WI38 (cell line): ENCODE measurements around the gene SNX27.
"Not testable (repeated sequence)": the region's sequence is repeated elsewhere in the genome, so short reads cannot be mapped to it uniquely, and the experiment has no call there.

Experiments
- H3K4me3 ChIP-seq: 2 replicates; pipeline ENCODE4 v1.5.1; 2011; ENCODE audit warnings: low read depth, mild to moderate bottlenecking, control low read depth, low read length
- TF ChIP-seq, protein P1 (sequence below): IDR thresholded peaks from 2 replicates; pipeline ENCODE4 v1.5.1; 2012; ENCODE audit warnings: low read depth, mild to moderate bottlenecking, control low read depth, low read length

SNX27 gene

DNA sequence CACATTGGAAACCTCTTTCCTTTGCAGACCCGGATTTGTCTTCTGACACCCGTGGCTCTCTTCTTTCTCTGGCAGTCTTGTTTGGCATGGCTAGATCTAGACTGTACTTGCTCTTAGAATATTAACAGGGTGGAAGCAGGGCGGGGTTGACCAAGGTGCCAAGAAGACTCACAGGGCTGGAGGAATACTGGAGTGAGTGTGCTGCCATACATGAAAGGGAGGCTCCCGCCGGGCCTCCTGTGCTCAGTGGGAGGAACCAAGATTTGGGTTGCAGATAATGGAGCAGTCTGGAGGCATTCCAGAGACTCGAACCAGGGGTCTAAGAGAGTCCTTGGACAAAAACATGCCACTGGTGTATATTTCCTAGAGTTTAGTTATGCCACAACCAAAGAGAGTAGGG, 27.6 kb upstream of the SNX27 start:
- TF ChIP-seq, protein P1, sequence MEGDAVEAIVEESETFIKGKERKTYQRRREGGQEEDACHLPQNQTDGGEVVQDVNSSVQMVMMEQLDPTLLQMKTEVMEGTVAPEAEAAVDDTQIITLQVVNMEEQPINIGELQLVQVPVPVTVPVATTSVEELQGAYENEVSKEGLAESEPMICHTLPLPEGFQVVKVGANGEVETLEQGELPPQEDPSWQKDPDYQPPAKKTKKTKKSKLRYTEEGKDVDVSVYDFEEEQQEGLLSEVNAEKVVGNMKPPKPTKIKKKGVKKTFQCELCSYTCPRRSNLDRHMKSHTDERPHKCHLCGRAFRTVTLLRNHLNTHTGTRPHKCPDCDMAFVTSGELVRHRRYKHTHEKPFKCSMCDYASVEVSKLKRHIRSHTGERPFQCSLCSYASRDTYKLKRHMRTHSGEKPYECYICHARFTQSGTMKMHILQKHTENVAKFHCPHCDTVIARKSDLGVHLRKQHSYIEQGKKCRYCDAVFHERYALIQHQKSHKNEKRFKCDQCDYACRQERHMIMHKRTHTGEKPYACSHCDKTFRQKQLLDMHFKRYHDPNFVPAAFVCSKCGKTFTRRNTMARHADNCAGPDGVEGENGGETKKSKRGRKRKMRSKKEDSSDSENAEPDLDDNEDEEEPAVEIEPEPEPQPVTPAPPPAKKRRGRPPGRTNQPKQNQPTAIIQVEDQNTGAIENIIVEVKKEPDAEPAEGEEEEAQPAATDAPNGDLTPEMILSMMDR = no peak
- H3K4me3 ChIP-seq = no peak overlapping the region

DNA sequence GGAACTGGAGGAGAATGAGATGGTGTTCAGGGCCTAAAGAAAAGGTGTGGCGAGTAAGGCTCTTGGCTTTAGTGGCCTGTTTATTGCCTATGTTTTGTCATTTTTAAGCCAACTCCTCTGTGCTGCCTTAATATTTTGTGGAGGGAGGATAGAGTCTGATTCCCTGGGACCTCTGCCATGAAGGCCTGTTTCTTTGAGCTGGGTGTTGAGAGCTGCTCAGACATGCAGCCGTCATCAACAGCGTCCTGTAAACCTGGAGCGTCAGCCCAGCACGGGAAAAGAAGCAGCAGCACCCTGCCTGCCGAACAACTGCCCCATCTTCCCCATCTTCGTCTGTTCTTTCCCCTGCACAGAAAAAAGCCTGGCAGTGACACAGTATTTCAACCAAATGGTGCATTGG, 27.1 kb upstream of the SNX27 start:
- TF ChIP-seq, protein P1 = no peak
- H3K4me3 ChIP-seq = no peak overlapping the region

DNA sequence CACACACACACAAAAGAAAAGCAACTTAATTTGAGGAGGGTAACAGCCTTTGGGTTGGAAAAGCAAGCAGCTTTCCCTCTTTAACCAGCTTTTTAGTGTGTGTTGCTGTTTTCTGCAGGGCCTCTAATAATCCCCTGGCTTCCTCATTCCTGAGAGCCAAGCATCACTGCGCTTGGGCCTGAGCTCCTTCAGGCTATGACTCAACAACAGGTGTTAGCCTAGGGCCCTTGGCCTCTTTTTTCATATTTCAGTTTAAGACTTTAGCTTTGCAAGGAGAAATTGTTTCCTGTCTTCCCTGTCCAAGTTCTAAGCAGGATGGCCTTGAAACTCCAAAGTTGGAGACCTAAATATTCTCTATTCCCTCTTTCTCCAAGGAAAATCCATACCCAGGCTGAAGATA, 26.2 kb upstream of the SNX27 start:
- no peak overlapping the region for H3K4me3 ChIP-seq
- TF ChIP-seq, protein P1 = no peak

DNA sequence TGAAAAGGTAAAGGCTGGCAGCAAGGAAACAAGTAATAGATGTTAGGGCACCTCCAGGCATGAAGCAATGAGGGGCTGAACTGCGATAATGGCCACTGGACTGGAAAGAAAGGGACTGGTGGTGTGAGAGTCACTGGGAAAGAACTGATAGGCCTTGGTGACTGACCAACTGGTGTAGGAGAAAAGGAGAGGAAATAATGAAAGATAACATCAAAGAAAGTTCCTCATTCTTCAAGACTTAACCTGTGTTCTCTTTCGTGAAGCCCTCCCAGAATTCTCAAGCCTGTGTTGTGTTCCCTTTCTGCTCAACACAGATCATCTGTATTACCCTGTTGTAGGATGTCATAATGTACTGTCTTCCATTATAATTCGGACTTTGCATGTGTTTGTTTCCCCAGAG, 20.9 kb upstream of the SNX27 start:
- no peak overlapping the region for H3K4me3 ChIP-seq
- TF ChIP-seq, protein P1 = no peak

DNA sequence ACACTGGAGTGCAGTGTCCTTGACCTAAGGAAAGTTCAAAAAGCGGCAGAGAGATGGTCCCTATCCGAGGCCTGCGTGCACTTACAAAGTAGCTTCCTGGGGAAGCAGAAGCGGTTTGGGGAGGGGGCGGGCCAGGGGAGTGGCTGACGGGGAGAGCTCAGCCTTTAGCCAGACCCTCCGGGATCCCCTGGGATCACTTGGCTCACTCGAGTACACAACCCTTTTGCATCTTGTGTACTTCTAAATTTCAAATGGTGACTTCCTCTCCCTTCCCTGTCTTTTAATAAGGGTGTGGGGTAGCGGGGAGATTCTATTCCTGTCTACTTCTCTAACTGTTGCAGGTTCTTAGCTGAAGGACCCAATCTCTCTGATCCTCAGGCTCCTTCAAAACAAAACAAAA, 18.1 kb upstream of the SNX27 start:
- no peak overlapping the region for H3K4me3 ChIP-seq
- TF ChIP-seq, protein P1 = no peak

DNA sequence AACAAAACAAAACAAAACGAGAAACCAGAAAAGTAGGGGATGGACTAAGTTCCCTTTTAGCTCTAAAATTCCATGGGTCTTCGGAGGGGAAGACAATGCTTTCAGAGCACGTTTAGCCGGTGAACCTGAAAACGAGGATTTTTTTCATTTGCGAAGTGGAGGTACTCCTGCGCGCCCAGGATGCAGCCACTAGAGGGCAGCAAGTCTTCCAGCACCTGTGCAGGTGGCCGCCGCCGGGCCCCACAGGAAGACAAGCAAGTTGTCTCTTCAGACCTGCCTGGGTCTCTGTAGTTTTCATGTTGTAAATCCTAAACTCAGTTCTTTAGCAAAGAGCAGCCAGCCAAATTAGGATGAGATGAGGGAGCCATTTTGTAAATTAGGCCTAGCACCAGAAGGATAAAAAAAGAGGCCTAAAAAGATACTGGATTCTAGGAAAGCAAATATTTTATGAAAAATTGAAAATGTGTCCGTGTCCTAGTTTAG, 17.7 kb upstream of the SNX27 start:
- TF ChIP-seq, protein P1 = peak; percentile 80
- H3K4me3 ChIP-seq = no peak overlapping the region

DNA sequence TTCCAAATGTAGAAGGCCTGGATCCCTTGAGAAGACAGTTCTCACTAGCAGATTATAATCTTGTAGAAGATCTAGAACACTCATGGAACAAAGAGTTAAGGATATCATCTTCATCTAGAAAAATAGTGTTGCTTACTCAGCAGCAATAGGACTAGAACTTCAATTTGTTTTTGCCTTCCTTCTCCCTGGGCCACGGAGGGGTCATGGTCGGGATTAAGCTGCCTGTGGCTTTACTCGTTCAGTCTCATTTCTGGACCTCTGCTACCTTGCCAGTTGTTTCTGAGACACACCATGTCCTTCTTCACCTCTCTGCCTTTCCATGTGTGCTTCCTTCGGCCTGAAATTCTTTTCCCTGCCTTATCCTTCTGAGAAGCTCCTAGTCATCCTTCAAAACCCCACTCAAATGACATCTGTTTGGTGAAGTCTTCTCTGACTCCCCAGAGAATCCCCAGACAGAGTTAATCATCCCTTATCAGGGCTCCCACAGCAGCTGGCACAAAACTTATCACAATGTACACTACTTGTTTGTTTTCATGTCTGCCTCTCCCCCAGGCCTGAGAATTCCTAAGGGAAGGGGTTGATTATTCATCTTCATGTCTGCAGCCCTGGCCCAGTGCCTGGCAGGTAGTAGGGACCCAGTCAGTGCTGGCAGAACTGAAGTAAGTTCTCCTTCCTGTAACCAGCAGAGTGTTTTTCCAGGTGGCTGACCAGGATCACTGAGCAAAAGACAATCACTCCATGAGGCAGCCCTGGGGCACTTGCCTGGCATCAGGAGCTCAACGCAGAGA, 15.5 kb upstream of the SNX27 start:
- TF ChIP-seq, protein P1 = no peak

DNA sequence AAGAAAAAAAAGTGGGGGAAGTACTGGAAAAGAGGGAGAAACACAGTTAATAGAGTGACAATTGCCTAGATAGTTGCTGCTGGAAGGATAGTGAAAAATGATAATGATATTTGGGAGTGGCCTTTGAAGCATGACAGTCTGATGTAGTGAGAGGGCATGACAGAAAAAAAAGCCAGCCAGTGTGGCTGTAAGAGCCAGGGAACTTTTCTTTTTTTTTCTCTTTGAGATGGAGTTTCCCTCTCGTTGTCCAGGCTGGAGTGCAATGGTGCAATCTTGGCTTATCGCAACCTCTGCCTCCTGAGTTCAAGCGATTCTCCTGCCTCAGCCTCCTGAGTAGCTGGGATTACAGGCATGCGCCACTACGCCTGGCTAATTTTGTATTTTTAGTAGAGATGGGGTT, 9.3 kb upstream of the SNX27 start:
- H3K4me3 ChIP-seq = not testable (repeated sequence)

More for the DNA sequence above, 15.5 kb upstream of the SNX27 start:
- no peak overlapping the region for H3K4me3 ChIP-seq
